ENCODE results near the gene DBN1.
"Not testable (repeated sequence)": the region's sequence is repeated elsewhere in the genome, so short reads cannot be mapped to it uniquely, and the experiment has no call there.

DBN1 gene

DNA sequence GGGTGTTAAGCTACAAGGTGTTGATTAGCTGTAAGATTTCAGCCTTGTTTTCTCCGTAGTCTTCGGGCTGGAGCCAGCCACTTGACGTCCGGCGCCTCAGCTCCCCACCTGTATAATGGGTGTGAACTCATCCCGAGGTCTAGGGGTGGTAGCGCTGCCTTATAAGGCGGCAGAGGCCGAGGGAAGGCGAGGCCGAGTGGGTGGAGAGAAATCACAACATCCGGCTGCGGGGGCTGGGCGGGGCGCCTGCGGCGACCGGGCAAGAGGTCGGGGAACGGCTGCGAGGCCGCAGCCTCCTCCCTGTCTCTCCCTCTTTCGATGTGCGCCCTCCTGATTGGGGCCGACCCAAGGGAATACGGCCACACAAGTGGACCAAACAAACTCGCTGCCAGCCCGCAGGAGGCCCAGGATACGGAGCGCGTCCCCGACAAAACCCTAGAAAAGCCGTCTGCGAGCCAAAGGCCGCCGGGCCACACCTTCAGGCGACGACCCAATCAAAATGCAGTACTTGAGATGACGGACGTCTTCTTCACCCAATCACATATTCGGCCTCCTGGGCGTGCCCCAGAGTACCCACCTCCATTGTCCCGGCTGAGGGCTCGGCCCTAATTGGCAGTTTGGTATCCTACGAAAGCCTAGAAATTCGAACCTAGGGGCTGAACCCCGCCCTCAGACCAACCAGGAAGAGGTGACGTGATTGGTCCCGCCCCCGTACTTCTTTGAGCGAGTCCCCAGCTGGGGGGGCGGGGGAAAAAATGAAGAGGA lies 47.5 kb downstream of the DBN1 start:
- peak overlapping the region; percentile 38 to 50 for H3K4me3 ChIP-seq (ENCODE audit: low read depth in 1 of 2, low read length in 2 of 2)
- peaks cover 9% of the 10 kb centered on the region for H3K36me3 ChIP-seq (ENCODE audit: insufficient read depth, low read length)
- peaks cover 24% of the 10 kb centered on the region for H3K4me1 ChIP-seq (ENCODE audit: insufficient read depth, low read length)
- H3K9ac ChIP-seq (ENCODE audit: low read length): peak overlapping the region; percentile 6
- H3K27ac ChIP-seq (ENCODE audit: low read depth, low read length): peak overlapping the region; percentile 75
- H3K9me3 ChIP-seq (ENCODE audit: low read length): no peaks in the 10 kb centered on the region
- no peaks in the 10 kb centered on the region for H3K27me3 ChIP-seq (ENCODE audit: control insufficient read depth in 1 of 2, insufficient read depth in 2 of 2, low read length in 2 of 2)

DNA sequence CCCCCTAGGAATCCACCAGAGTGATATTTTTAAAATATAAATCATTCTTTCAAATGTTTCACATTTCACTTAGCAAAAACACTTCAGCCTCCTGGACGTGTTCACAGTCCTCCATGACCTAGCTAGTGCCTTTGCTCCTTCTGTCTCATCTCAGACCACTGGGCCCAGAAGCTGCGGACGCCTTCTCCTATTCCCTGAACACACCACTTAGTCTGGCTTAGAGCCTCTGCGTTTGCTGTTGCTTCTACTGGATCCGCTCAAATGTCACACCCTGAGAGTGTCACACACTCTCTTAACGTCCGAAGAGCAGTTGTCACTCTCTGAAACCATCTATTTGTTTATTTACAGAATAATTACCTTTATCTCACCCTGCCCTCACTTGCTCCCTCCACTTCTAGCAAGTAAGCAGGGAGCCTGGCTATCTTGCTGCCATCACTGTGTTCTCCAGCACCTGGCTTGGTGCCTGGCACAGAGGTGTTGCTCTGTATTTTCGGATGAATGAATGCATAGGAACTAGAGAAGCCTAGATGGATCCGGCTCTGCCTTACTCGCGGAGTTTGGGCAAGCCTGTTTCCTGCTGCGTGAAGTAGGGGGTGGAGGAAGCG lies 48.1 kb downstream of the DBN1 start:
- no peaks in the 10 kb centered on the region for H3K27me3 ChIP-seq (ENCODE audit: control insufficient read depth in 1 of 2, insufficient read depth in 2 of 2, low read length in 2 of 2)
- no peaks in the 10 kb centered on the region for H3K9me3 ChIP-seq (ENCODE audit: low read length)
- H3K9ac ChIP-seq (ENCODE audit: low read length): peak overlapping the region; percentile 6
- peaks cover 24% of the 10 kb centered on the region for H3K4me1 ChIP-seq (ENCODE audit: insufficient read depth, low read length)
- H3K27ac ChIP-seq (ENCODE audit: low read depth, low read length): peak overlapping the region; percentile 75
- H3K36me3 ChIP-seq (ENCODE audit: insufficient read depth, low read length): peaks cover 3% of the 10 kb centered on the region
- peak overlapping the region; percentile 38 to 50 for H3K4me3 ChIP-seq (ENCODE audit: low read depth in 1 of 2, low read length in 2 of 2)

DNA sequence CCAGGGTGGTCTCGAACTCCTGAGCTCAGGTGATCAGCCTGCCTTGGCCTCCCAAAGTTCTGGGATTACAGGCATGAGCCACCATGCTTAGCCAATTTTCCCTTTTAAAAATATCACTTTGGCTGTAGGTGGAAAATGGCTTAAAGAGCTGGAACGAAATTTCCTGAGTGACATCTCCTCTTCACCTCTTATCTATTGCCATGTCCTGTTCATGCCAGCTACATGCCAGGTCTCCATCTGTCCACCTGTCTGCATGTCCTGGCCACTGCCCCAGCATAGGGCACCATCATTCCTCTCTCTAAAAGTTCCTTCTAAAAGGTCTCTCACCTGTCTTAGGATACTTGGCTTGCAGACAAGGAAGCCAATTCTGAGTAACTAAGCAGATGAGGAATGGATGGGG lies 49.8 kb downstream of the DBN1 start:
- no peaks in the 10 kb centered on the region for H3K27me3 ChIP-seq (ENCODE audit: control insufficient read depth in 1 of 2, insufficient read depth in 2 of 2, low read length in 2 of 2)

DNA sequence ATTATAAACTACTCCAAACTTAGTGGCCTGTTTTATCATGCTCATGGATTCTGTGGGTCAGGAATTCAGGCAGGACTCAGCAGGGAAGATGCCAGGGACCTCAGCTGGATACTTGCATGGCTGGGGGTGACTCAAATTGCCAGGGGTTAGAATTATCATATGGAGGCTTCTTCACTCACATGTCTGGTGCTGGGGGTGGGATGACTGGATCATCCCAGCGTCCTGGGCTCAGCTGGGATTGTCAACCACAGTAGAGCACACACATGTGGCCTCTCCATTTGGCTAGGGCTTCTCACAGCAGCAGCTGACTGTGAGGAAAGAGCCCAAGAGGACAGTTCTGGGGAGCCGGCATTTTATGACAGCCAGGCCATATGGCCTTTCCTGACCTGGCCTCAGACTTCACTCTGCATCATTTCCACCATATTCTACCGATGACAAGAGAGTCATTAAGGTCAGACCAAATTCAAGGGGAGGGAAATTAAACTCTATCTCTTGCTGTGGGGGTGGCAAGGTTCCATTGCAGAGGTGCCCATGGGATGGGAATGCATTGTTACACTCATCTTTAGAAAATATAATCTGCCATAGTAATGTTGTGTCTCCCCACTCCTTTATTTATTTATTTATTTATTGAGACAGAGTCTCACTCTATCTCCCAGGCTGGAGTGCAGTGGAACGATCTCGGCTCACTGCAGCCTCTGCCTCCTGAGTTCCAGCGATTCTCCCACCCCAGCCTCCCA lies 52.2 kb downstream of the DBN1 start:
- H3K27me3 ChIP-seq (ENCODE audit: control insufficient read depth in 1 of 2, insufficient read depth in 2 of 2, low read length in 2 of 2): no peaks in the 10 kb centered on the region
- H3K36me3 ChIP-seq (ENCODE audit: insufficient read depth, low read length): no peaks in the 10 kb centered on the region
- H3K4me1 ChIP-seq (ENCODE audit: insufficient read depth, low read length): peaks cover 8% of the 10 kb centered on the region
- H3K27ac ChIP-seq (ENCODE audit: low read depth, low read length): no peak overlapping the region
- no peak overlapping the region for H3K9ac ChIP-seq (ENCODE audit: low read length)
- no peak overlapping the region for H3K4me3 ChIP-seq (ENCODE audit: low read depth in 1 of 2, low read length in 2 of 2)
- no peaks in the 10 kb centered on the region for H3K9me3 ChIP-seq (ENCODE audit: low read length)

More for the DNA sequence above, 49.8 kb downstream of the DBN1 start:
- Histone ChIP-seq H3K9ac (ENCODE audit: low read length) (no peak overlapping the region), H3K27ac (ENCODE audit: low read depth, low read length) (no peak overlapping the region), H3K9me3 (ENCODE audit: low read length) (no peaks in the 10 kb centered on the region), H3K4me3 (ENCODE audit: low read depth in 1 of 2, low read length in 2 of 2) (no peak overlapping the region), H3K4me1 (ENCODE audit: insufficient read depth, low read length) (peaks cover 24% of the 10 kb centered on the region), H3K36me3 (ENCODE audit: insufficient read depth, low read length) (no peaks in the 10 kb centered on the region)

DNA sequence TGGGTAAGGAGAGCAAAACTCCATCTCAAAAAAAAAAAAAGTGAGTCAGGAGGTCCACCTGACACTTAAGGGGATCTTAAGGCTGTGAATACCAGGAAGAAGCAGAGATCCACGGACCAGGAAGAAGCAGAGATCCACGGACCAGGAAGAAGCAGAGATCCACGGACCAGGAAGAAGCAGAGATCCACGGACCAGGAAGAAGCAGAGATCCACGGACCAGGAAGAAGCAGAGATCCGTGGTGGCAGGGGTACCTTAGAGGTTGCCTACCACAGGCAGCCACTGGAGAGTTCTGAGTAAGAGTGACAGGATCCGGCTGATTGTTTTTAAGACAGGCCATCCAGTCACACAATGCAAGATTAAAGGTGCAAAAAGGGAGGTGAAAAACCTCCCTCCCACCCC lies 53.0 kb downstream of the DBN1 start:
- H3K36me3 ChIP-seq (ENCODE audit: insufficient read depth, low read length); H3K4me1 ChIP-seq (ENCODE audit: insufficient read depth, low read length); H3K27me3 ChIP-seq (ENCODE audit: control insufficient read depth in 1 of 2, insufficient read depth in 2 of 2, low read length in 2 of 2); H3K27ac ChIP-seq (ENCODE audit: low read depth, low read length); H3K9ac ChIP-seq (ENCODE audit: low read length); H3K9me3 ChIP-seq (ENCODE audit: low read length); H3K4me3 ChIP-seq (ENCODE audit: low read depth in 1 of 2, low read length in 2 of 2): not testable (repeated sequence)

DNA sequence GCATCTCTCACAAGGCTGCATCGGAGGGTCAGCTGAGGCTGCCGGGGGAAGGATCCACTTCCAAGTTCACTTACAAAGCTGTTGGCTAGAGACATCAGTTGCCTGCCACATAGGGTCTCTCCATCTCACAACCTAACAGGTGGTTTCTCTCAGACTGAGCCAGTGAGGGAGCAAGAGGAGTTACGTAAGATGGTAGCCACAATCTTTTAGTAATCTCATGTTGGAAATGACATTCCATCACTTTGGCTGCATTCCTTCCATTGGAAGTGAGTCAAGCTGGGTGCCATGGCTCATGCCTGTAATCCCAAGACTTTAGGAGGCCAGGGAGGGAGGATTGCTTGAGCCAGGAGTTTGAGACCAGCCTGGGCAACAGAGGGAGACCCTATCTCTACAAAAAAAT lies 54.4 kb downstream of the DBN1 start:
- H3K4me3 ChIP-seq (ENCODE audit: low read depth in 1 of 2, low read length in 2 of 2): no peak overlapping the region
- no peak overlapping the region for H3K27ac ChIP-seq (ENCODE audit: low read depth, low read length)
- no peaks in the 10 kb centered on the region for H3K27me3 ChIP-seq (ENCODE audit: control insufficient read depth in 1 of 2, insufficient read depth in 2 of 2, low read length in 2 of 2)
- H3K4me1 ChIP-seq (ENCODE audit: insufficient read depth, low read length): no peaks in the 10 kb centered on the region
- H3K9ac ChIP-seq (ENCODE audit: low read length): no peak overlapping the region
- no peaks in the 10 kb centered on the region for H3K9me3 ChIP-seq (ENCODE audit: low read length)
- no peaks in the 10 kb centered on the region for H3K36me3 ChIP-seq (ENCODE audit: insufficient read depth, low read length)

DNA sequence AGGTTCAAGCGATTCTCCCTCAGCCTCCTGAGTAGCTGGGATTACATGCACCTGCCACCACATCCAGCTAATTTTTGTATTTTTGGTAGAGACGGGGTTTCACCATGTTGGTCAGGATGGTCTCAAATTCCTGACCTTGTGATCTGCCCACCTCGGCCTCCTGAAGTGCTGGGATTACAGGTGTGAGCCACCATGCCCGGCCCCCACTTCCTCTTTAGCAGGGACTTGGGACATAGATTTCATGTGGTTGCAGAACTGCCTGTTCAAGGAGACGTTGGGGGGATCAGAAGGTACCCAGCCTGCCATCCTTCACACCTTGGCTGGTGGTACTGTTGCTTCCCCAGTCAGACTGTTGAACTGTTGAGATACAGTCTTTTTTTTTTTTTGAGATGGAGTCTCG lies 56.4 kb downstream of the DBN1 start:
- H3K9ac ChIP-seq (ENCODE audit: low read length); H3K27ac ChIP-seq (ENCODE audit: low read depth, low read length); H3K9me3 ChIP-seq (ENCODE audit: low read length); H3K36me3 ChIP-seq (ENCODE audit: insufficient read depth, low read length); H3K27me3 ChIP-seq (ENCODE audit: control insufficient read depth in 1 of 2, insufficient read depth in 2 of 2, low read length in 2 of 2); H3K4me3 ChIP-seq (ENCODE audit: low read depth in 1 of 2, low read length in 2 of 2); H3K4me1 ChIP-seq (ENCODE audit: insufficient read depth, low read length): not testable (repeated sequence)

DNA sequence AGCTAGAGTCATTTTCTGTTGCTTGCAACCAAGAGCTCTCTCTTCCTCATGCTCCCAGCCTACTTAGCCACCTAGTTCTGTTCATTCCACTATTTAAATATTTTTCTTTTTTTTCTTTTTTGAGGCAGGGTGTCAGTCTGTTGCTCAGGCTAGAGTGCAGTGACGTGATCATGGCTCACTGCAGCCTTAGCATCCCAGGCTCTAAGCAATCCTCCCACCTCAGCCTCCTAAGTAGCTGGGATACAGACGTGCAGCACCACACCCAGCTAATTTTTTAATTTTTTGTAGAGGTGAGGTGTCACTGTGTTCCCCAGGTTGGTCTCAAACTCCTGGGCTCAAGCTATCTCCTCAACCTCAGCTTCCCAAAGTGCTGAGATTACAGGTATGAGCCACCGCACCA lies 59.0 kb downstream of the DBN1 start:
- Histone ChIP-seq H3K4me1 (ENCODE audit: insufficient read depth, low read length) (no peaks in the 10 kb centered on the region), H3K27ac (ENCODE audit: low read depth, low read length) (no peak overlapping the region)

DNA sequence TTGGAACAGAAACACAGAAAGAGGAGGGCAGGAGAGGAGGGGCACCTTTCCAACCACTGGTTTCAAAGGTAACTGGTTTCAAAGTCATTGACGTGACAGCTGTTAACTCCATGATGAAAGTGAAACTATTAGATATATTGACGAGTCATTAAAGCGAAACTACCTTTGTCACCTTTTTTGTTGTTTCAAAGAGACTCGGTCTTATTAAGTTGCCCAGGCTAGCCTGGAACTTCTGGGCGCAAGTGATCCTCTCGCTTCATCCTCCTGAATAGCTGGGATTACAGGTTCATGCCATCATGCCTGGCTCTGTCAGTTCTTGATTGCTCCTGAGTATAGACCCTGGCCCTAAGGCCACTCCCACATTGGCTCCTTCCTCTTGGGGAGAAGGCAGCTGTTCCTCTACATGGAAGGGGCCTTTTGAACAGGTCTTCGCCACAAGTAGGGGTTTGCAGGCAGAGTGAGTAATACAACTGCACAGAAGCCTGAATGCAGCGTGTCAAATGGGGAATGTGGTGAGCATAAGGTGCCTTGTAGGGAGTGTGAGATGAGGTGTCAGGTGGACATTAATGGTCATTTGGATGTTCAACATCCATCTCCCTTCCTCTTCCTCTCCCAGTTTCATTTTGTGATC lies 60.7 kb downstream of the DBN1 start:
- H3K9me3 ChIP-seq (ENCODE audit: low read length): no peaks in the 10 kb centered on the region
- H3K27me3 ChIP-seq (ENCODE audit: control insufficient read depth in 1 of 2, insufficient read depth in 2 of 2, low read length in 2 of 2): no peaks in the 10 kb centered on the region
- H3K4me3 ChIP-seq (ENCODE audit: low read depth in 1 of 2, low read length in 2 of 2): no peak overlapping the region
- H3K36me3 ChIP-seq (ENCODE audit: insufficient read depth, low read length): no peaks in the 10 kb centered on the region
- H3K4me1 ChIP-seq (ENCODE audit: insufficient read depth, low read length): no peaks in the 10 kb centered on the region
- H3K9ac ChIP-seq (ENCODE audit: low read length): no peak overlapping the region
- H3K27ac ChIP-seq (ENCODE audit: low read depth, low read length): no peak overlapping the region

More for the DNA sequence above, 59.0 kb downstream of the DBN1 start:
- no peak overlapping the region for H3K4me3 ChIP-seq (ENCODE audit: low read depth in 1 of 2, low read length in 2 of 2)
- H3K9me3 ChIP-seq (ENCODE audit: low read length): no peaks in the 10 kb centered on the region
- no peak overlapping the region for H3K9ac ChIP-seq (ENCODE audit: low read length)
- H3K36me3 ChIP-seq (ENCODE audit: insufficient read depth, low read length): no peaks in the 10 kb centered on the region
- no peaks in the 10 kb centered on the region for H3K27me3 ChIP-seq (ENCODE audit: control insufficient read depth in 1 of 2, insufficient read depth in 2 of 2, low read length in 2 of 2)

DNA sequence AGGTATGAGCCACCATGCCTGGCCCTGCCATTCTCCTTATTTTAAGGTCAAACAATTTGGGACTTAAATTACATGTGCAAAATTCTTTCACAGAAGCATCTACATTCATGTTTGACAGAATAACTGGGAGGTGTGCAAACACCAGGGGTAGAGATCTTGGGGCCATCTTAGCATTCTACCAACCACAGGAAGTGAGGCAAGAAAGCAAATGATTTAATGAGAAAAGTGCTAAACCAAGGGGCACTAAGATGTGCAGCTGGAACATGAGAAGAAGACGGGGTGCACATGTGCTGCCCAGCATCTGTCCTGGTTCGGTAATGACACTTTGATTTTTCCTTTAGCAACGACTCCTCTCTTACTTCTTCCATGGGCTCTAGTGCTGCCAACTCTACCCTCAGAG lies 62.9 kb downstream of the DBN1 start:
- Histone ChIP-seq H3K27ac (ENCODE audit: low read depth, low read length) (no peak overlapping the region), H3K36me3 (ENCODE audit: insufficient read depth, low read length) (no peaks in the 10 kb centered on the region), H3K4me1 (ENCODE audit: insufficient read depth, low read length) (no peaks in the 10 kb centered on the region), H3K27me3 (ENCODE audit: control insufficient read depth in 1 of 2, insufficient read depth in 2 of 2, low read length in 2 of 2) (no peaks in the 10 kb centered on the region), H3K9me3 (ENCODE audit: low read length) (no peaks in the 10 kb centered on the region), H3K4me3 (ENCODE audit: low read depth in 1 of 2, low read length in 2 of 2) (no peak overlapping the region), H3K9ac (ENCODE audit: low read length) (no peak overlapping the region)

DNA sequence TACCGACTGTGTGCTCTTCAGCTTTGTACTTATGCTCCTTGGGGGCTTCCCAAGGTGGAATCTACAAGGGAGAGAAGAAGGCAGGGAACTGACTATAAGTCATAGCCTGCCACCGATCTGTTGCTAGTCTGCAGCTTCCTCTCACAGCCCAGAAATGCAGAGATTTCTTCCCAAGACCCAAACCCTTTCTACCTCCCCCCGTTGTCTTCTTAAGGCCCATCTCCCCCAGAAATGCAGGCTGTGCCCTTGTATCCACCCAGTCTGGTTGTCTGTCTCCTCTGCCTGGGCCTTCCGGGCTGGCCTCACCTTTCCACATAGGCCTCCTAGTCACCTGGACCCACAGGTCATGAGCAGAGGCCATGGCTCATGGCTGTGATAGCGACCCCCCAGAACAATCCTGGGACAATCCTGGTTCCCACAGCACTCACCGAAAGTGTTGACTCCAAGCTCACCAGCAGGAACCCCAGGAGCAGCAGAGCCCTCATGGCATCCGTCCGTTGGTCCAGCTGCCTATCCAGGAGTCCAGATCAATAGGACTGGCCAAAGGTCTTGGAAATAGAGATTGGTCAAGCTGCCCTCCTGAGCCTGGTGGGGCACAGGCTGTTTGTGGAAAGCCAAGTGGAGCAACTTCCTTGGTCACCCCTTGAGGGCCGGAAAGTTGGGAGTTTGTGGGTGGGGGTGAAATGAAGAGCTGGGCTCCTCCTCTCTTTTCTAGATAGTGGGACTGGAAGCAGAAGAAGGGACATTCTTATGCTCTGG lies 64.2 kb downstream of the DBN1 start, which contains the start of gene F12:
F12 (minus strand) TSS at position 522 of the 759 bp plus-strand sequence; CDS start at position 485, 37 bp downstream.
- Histone ChIP-seq H3K4me3 (ENCODE audit: low read depth in 1 of 2, low read length in 2 of 2) (no peak within 1 kb of the TSS), H3K9ac (ENCODE audit: low read length) (no peak within 1 kb of the TSS), H3K4me1 (ENCODE audit: insufficient read depth, low read length) (peaks cover 2% of the 10 kb centered on the region), H3K27ac (ENCODE audit: low read depth, low read length) (no peak within 1 kb of the TSS), H3K9me3 (ENCODE audit: low read length) (no peaks in the 10 kb centered on the region), H3K27me3 (ENCODE audit: control insufficient read depth in 1 of 2, insufficient read depth in 2 of 2, low read length in 2 of 2) (peaks cover 0 to 10% of the 10 kb centered on the region in 2 donors), H3K36me3 (ENCODE audit: insufficient read depth, low read length) (no peaks in the 10 kb centered on the region)
